ENCODE measurements around the gene MAGEC3. TPM values are rescaled to one million over a fixed set of nuclear protein-coding genes. Genes with fewer than 3 reads are reported as not detected.
"Not testable (repeated sequence)": the region's sequence is repeated elsewhere in the genome, so short reads cannot be mapped to it uniquely, and the experiment has no call there.

MAGEC3 gene
- total RNA-seq, 2 experiments from 2014 or later: not detected

DNA sequence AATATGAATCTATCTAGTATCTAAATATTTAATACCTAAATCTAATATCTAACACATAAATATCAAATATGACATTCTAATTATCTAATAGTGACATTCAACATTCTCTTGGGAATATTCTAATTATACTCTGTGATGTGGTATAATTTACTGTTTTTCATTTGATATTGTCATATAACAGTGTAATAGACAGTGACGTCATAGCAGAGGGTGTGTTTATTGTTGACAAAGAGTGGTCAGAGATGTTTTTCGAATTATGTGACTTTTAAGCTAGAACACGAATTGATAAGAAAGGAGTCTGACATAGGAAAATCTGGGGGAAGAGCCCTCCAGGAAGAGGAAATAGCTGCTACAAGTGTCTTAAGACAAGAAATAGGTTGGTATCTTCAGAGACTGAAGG lies 5.9 kb upstream of the MAGEC3 start:
- Mint-ChIP-seq H3K4me3 (no peak overlapping the region), H3K4me1 (ENCODE audit: low read depth) (no peaks in the 10 kb centered on the region), H3K27ac (no peak overlapping the region), H3K9me3 (no peaks in the 10 kb centered on the region), H3K36me3 (ENCODE audit: low read depth) (no peaks in the 10 kb centered on the region), H3K27me3 (no peaks in the 10 kb centered on the region)
- DNase-seq (no peak), ATAC-seq (no peak)
- CTCF ChIA-PET: no interaction called here
- TF ChIP-seq, protein P1, sequence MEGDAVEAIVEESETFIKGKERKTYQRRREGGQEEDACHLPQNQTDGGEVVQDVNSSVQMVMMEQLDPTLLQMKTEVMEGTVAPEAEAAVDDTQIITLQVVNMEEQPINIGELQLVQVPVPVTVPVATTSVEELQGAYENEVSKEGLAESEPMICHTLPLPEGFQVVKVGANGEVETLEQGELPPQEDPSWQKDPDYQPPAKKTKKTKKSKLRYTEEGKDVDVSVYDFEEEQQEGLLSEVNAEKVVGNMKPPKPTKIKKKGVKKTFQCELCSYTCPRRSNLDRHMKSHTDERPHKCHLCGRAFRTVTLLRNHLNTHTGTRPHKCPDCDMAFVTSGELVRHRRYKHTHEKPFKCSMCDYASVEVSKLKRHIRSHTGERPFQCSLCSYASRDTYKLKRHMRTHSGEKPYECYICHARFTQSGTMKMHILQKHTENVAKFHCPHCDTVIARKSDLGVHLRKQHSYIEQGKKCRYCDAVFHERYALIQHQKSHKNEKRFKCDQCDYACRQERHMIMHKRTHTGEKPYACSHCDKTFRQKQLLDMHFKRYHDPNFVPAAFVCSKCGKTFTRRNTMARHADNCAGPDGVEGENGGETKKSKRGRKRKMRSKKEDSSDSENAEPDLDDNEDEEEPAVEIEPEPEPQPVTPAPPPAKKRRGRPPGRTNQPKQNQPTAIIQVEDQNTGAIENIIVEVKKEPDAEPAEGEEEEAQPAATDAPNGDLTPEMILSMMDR (IDR thresholded peaks at IDR 0.05): no peak
- POLR2A ChIA-PET: no interaction called here
- intact Hi-C loops (cut with micrococcal nuclease): no loop called here

DNA sequence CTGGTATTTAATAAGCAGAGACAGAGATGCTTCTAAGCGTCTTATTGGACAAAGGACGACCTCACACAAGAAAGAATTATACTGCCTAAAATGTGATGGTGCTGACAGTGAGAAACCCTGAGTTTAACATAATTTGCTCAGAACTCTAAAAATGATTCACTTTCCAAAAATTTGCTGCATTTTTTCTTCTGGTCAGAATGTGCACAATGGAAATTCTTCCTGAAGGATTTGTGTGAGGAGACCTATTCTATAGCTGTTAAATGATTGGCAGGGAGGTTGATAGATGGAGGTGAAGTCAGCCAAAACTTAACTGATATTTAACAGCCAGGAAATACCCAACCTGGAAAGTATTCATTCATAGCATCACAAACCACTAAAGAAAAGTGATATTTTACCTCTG lies 1.7 kb downstream of the MAGEC3 start:
- no peak overlapping the region for H3K27ac Mint-ChIP-seq
- no peaks in the 10 kb centered on the region for H3K27me3 Mint-ChIP-seq
- H3K4me3 Mint-ChIP-seq: no peak overlapping the region
- ATAC-seq (no peak), DNase-seq (no peak)
- TF ChIP-seq, protein P1 (IDR thresholded peaks at IDR 0.05): no peak
- no peaks in the 10 kb centered on the region for H3K9me3 Mint-ChIP-seq
- ChIA-PET POLR2A (no interaction called here), CTCF (no interaction called here)
- no peaks in the 10 kb centered on the region for H3K4me1 Mint-ChIP-seq (ENCODE audit: low read depth)
- H3K36me3 Mint-ChIP-seq (ENCODE audit: low read depth): no peaks in the 10 kb centered on the region
- intact Hi-C loops (cut with micrococcal nuclease): no loop called here

DNA sequence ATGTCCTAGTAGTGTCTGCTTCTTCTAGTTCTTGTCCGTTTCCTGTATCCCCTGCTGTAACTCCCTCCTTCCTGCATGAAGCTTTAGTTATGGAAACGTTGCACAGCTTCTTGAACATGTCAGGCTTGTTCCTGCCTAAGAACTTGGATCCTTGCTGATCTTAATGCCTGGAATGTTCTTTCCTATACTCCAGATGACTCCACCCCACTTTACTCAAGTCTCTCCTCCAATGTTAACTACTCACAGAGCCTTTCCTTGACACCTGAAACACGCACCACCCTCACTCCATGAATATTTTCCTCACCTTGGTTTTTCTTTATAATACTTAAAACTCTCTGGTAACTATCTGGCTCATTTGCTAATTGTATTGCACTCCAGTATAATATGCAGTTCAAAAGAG lies 19.4 kb downstream of the MAGEC3 start:
- no peaks in the 10 kb centered on the region for H3K36me3 Mint-ChIP-seq (ENCODE audit: low read depth)
- no peak overlapping the region for H3K27ac Mint-ChIP-seq
- H3K9me3 Mint-ChIP-seq: peaks cover 3% of the 10 kb centered on the region
- POLR2A ChIA-PET: no interaction called here
- TF ChIP-seq, protein P1 (IDR thresholded peaks at IDR 0.05): no peak
- no peaks in the 10 kb centered on the region for H3K4me1 Mint-ChIP-seq (ENCODE audit: low read depth)
- DNase-seq (no peak), ATAC-seq (no peak)
- H3K27me3 Mint-ChIP-seq: no peaks in the 10 kb centered on the region
- no peak overlapping the region for H3K4me3 Mint-ChIP-seq
- intact Hi-C loops (cut with micrococcal nuclease): no loop called here
- CTCF ChIA-PET: no interaction called here

DNA sequence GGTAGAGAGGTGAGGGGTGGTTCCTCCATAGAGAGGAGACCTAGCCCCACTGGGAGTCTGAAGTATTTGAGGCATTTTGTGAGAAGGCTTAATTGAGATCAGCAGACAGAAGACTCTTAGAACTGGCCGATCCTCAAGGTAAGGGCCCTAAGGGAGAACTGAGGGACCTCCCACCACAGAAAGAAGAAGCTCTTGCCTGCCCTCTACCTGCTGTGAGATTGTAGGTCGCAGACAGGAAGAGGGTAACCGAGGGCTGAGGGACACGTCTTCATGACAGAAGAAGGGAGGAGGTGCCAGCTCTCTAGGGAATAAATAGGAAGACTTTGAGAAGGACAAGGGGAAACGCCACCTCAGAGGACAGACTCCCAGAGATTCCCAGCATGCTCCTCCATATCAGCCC lies 41.5 kb downstream of the MAGEC3 start:
- DNase-seq: no peak
- TF ChIP-seq, protein P1 (IDR thresholded peaks at IDR 0.05): no peak
- no peaks in the 10 kb centered on the region for H3K9me3 Mint-ChIP-seq
- H3K36me3 Mint-ChIP-seq (ENCODE audit: low read depth): no peaks in the 10 kb centered on the region
- CTCF ChIA-PET: no interaction called here
- no peaks in the 10 kb centered on the region for H3K27me3 Mint-ChIP-seq
- ATAC-seq: no peak
- H3K27ac Mint-ChIP-seq: no peak overlapping the region
- intact Hi-C loops (cut with micrococcal nuclease): no loop called here
- no peaks in the 10 kb centered on the region for H3K4me1 Mint-ChIP-seq (ENCODE audit: low read depth)
- POLR2A ChIA-PET: no interaction called here
- H3K4me3 Mint-ChIP-seq: no peak overlapping the region

DNA sequence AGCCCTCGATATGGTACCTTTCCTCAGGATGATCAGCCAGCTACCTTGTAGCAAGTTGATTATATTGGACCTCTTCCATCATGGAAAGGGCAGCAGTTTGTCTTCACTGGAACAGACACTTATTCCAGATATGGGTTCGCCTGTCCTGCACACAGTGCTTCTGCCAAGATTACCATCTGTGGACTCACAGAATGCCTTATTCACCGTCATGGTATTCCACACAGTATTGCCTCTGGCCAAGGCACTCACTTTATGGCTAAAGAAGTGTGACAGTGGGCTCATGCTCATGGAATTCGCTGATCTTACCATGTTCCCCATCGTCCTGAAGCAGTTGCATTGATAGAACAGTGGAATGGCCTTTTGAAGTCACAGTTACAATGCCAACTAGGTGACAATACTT lies 50.7 kb downstream of the MAGEC3 start:
- H3K36me3 Mint-ChIP-seq (ENCODE audit: low read depth); CTCF ChIA-PET; ATAC-seq; H3K4me3 Mint-ChIP-seq; H3K27me3 Mint-ChIP-seq; POLR2A ChIA-PET; DNase-seq; H3K9me3 Mint-ChIP-seq; intact Hi-C loops (cut with micrococcal nuclease); H3K27ac Mint-ChIP-seq; H3K4me1 Mint-ChIP-seq (ENCODE audit: low read depth): not testable (repeated sequence)

DNA sequence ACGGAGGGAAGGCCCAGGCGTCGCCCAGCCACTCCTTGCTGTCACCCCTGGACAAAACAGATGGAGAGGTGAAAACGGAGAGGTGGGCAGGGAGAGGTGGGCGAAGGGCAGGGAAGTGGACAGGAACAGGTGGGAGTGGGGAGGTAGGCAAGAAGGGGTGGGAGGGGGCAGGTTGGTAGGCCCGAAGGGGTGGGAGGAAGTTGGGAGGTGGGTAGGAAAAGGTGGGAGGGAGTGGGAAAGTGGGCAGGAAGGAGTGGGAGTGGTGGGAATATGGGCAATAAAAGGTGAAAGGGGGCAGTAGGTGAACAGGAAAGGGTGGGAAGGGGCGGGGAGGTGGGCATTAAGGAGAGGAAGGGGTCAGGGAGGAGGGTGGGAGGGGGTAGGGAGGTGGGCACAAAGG lies 56.6 kb downstream of the MAGEC3 start:
- no peak overlapping the region for H3K27ac Mint-ChIP-seq
- ATAC-seq (no peak), DNase-seq (no peak)
- no peaks in the 10 kb centered on the region for H3K27me3 Mint-ChIP-seq
- CTCF ChIA-PET: no interaction called here
- H3K4me1 Mint-ChIP-seq (ENCODE audit: low read depth): no peaks in the 10 kb centered on the region
- no peak overlapping the region for H3K4me3 Mint-ChIP-seq
- no peaks in the 10 kb centered on the region for H3K36me3 Mint-ChIP-seq (ENCODE audit: low read depth)
- TF ChIP-seq, protein P1 (IDR thresholded peaks at IDR 0.05): no peak
- POLR2A ChIA-PET: no interaction called here
- no peaks in the 10 kb centered on the region for H3K9me3 Mint-ChIP-seq
- intact Hi-C loops (cut with micrococcal nuclease): no loop called here

All from activated CD8-positive, alpha-beta T cell treated with anti-CD3 and anti-CD28 coated beads for 36 hours (primary cell).